ENCODE results near the gene SHANK3. TPM values are rescaled to one million over a fixed set of nuclear protein-coding genes. Genes with fewer than 3 reads are reported as not detected.

SHANK3 gene
- total and polyA plus RNA-seq, 9 donors = 2.6 to 23.2 (median 6.2) TPM

DNA sequence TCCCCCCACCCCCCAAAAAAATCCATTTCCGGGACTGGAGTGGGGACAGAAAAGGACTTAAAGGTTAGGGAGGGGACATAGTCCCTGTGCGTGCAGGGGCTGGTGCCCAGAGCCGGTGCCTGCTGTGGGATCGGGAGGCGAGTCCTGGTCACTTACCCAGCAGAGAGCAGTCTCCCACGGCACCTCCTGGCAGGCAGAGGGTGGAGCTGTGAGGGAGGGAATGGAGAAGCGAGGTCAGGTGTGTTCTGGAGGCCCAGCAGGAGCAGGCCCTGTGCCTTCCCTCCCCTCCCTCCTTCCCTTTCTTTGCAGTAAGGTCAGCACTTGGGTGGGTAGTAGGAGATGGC is 28.4 kb downstream of the SHANK3 start:
- TF ChIP-seq EP300 (IDR thresholded peaks at IDR 0.05) (no peak), POLR2A (IDR thresholded peaks at IDR 0.05) (no peak), CTCF (IDR thresholded peaks at IDR 0.05) (no peak)
- no peaks in the 10 kb centered on the region for H3K27me3 ChIP-seq
- peak in 1 of 5 donors; percentile 9 for DNase-seq
- intact Hi-C loops (cut with DNase I) = no loop called here
- WGBS, 3 donors = 59 to 87% (median 65%) methylated on average over 7 of the region's 7 CpGs
- no peak overlapping the region for H3K4me3 ChIP-seq
- no peak overlapping the region for H3K27ac ChIP-seq
- H3K4me1 ChIP-seq (ENCODE audit: insufficient read depth) = peaks cover 5% of the 10 kb centered on the region
- no peaks in the 10 kb centered on the region for H3K9me3 ChIP-seq
- H3K36me3 ChIP-seq = no peaks in the 10 kb centered on the region

DNA sequence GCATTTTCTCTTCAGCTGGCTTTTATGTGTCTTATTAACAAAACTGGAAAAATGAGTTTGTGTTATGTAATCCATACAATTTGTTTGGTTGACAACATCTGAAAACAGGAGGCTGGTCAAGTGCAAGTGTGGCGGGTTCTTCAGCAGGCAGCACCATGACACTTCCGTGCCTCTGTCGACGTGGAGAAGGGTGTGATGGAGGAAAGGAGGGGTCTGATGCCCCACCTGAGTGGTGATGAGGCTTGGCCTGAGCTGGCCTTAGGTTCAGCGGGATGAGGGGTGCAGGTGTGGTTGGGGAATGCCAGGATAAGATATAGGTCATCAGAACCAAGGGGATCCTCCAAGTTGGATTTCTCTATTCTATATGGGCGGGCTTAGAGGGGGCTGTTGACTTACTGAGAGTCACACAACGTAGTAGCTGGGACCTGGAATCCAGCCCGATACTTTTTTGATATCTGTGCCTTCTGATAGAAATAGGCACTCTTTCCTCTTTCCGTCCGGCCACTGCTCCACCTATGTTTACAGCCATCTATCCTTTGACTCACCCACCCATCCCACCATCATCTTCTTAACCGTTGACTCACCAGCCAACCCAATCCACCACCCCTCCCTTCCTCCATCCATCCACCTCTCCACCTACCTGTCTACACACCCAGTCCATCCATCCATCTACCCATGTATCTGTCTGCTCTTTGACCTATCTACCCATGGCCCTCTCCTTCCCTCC is 29.0 kb downstream of the SHANK3 start:
- H3K27ac ChIP-seq = no peak overlapping the region
- 86 to 92% (median 88%) methylated on average over 11 of the region's 11 CpGs for WGBS, 3 donors
- intact Hi-C loops (cut with DNase I) = no loop called here
- no peaks in the 10 kb centered on the region for H3K36me3 ChIP-seq
- DNase-seq = peak in 1 of 5 donors; percentile 3
- TF ChIP-seq CTCF (IDR thresholded peaks at IDR 0.05) (no peak), POLR2A (IDR thresholded peaks at IDR 0.05) (no peak), EP300 (IDR thresholded peaks at IDR 0.05) (no peak)
- H3K9me3 ChIP-seq = no peaks in the 10 kb centered on the region
- peaks cover 5% of the 10 kb centered on the region for H3K4me1 ChIP-seq (ENCODE audit: insufficient read depth)
- H3K27me3 ChIP-seq = no peaks in the 10 kb centered on the region
- H3K4me3 ChIP-seq = no peak overlapping the region

DNA sequence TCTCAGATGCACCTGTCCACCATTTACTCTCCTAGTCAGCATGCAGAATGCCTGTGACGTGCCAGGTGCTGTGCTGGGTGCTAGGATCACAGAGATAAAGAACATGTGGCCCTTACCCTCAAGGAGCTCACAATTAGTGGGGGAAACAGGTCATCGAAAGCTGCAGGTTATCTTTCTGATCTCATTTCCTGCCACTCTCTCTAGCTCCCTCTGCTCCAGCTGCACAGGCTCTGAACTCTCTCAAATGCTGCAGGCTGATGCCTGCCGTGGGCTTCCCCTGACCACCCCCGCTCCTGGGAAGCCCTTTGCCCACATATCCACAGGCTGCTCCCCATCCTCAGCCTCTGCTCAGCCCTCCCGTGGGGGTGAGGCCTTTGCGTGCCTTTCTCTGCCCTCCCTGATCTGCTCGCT is 29.6 kb downstream of the SHANK3 start:
- DNase-seq = peak in 1 of 5 donors; percentile 6
- H3K36me3 ChIP-seq = no peaks in the 10 kb centered on the region
- WGBS, 3 donors = 62 to 67% (median 64%) methylated on average over 7 of the region's 7 CpGs

More for the DNA sequence above, 29.6 kb downstream of the SHANK3 start:
- no peaks in the 10 kb centered on the region for H3K27me3 ChIP-seq
- TF ChIP-seq CTCF (IDR thresholded peaks at IDR 0.05) = no peak
- no peak for TF ChIP-seq EP300 (IDR thresholded peaks at IDR 0.05)
- TF ChIP-seq POLR2A (IDR thresholded peaks at IDR 0.05) = no peak
- H3K9me3 ChIP-seq = no peaks in the 10 kb centered on the region
- peaks cover 5% of the 10 kb centered on the region for H3K4me1 ChIP-seq (ENCODE audit: insufficient read depth)
- H3K4me3 ChIP-seq = no peak overlapping the region
- intact Hi-C loops (cut with DNase I) = no loop called here
- H3K27ac ChIP-seq = no peak overlapping the region
